ENCODE measurements around the gene TSC2.

TSC2 gene

GRCh38 chr16:2070576-2071453 is 23.0 kb downstream of the TSC2 start:
- DNase-seq (ENCODE audit: low read depth in 2 of 2) = no peak

- no peak for DNase-seq (ENCODE audit: low read depth in 2 of 2)
These were observed 23.8 kb downstream of the TSC2 start for GRCh38 chr16:2071454-2072202.

- no peak for DNase-seq (ENCODE audit: low read depth in 2 of 2)
These were observed 25.1 kb downstream of the TSC2 start for GRCh38 chr16:2072926-2073325.

DNA sequence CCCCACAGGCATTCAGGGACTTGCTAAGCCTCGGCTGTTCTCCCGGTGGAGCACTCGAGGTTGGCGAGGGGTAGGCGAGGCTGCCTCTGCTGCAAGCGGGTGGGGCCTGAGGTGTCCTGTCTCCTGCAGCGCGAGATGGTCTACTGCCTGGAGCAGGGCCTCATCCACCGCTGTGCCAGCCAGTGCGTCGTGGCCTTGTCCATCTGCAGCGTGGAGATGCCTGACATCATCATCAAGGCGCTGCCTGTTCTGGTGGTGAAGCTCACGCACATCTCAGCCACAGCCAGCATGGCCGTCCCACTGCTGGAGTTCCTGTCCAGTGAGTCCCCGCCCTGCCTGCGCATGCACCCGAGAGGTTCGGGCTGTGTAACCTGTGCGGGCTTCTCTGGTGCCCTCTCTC is 26.3 kb downstream of the TSC2 start:
- DNase-seq (ENCODE audit: low read depth in 2 of 2) = no peak

DNA sequence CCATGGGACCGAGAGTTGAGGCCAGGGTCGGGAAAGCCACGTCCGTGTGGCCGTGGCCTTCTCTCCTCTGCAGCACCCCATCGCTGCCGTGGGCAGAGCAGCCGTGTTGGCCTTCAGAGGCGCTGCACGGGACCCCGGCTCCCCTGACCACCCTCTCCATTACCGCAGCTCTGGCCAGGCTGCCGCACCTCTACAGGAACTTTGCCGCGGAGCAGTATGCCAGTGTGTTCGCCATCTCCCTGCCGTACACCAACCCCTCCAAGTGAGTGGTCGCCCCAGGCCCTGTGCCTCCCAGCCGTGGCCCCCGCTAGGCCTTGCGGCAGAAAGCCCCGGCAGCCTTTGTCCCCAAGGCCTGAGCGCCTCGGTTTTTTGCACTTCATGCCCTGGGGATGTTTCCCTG is 27.8 kb downstream of the TSC2 start:
- DNase-seq (ENCODE audit: low read depth in 2 of 2) = no peak

- no peak for DNase-seq (ENCODE audit: low read depth in 2 of 2)
These were observed 28.5 kb downstream of the TSC2 start for GRCh38 chr16:2076072-2076865.

- DNase-seq (ENCODE audit: low read depth in 2 of 2) = no peak
These were observed 29.2 kb downstream of the TSC2 start for GRCh38 chr16:2077016-2077415.

DNA sequence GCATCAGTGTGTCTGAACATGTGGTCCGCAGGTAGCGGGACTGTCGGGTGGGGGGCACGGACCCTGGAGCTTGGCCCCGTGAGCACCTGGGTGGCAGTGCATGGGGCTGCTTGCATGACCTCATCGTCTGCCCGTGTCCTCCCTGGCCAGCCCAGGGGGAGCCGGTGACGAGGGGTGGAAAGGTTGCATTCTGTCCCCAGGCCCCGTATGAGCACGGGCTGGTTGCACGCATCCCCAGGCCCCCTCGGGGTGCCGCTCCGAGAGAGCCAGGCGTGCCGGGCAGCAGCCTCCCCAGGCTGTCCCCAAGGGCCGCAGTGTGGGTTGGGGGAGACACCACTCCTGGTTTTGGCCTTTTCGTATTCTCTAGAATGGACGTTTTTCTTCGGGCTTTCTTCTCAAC is 29.9 kb downstream of the TSC2 start:
- no peak for DNase-seq (ENCODE audit: low read depth in 2 of 2)

DNA sequence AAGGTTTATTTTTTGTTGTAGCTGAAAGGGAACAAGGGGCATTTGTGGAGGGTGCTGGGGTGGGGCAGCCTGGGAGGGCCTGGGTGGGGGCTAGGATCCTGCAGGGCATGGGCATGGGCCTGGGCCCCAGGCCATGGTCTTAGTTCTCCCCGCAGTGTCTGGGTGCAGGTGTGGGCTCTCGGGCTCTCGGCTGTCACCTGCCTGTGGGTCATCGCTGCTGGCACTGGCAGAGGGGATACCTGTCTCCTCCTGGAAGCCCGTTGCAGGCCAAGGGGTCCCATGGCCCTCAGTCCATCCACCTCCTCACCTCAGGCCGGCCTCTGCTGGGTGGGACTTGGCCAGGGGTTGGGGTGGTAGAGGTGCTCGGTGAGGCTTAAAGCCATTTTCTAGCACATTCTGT is 30.3 kb downstream of the TSC2 start:
- no peak for DNase-seq (ENCODE audit: low read depth in 2 of 2)

GRCh38 chr16:2078691-2079090 is 30.9 kb downstream of the TSC2 start:
- no peak for DNase-seq (ENCODE audit: low read depth in 2 of 2)

- DNase-seq (ENCODE audit: low read depth in 2 of 2) = no peak
These were observed 31.6 kb downstream of the TSC2 start for GRCh38 chr16:2079311-2079800.

DNA sequence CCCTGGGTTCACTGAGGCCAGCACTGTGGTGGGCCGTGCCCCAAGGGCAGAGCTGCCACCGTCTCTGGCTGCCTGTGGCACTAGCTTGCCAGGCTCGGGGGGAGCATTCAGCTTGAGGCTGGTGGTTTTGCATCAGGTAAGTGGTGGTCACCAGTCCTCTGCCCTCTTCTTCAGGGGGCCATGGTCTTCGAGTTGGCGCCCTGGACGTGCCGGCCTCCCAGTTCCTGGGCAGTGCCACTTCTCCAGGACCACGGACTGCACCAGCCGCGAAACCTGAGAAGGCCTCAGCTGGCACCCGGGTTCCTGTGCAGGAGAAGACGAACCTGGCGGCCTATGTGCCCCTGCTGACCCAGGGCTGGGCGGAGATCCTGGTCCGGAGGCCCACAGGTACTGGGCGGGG is 32.2 kb downstream of the TSC2 start:
- no peak for DNase-seq (ENCODE audit: low read depth in 2 of 2)

DNA sequence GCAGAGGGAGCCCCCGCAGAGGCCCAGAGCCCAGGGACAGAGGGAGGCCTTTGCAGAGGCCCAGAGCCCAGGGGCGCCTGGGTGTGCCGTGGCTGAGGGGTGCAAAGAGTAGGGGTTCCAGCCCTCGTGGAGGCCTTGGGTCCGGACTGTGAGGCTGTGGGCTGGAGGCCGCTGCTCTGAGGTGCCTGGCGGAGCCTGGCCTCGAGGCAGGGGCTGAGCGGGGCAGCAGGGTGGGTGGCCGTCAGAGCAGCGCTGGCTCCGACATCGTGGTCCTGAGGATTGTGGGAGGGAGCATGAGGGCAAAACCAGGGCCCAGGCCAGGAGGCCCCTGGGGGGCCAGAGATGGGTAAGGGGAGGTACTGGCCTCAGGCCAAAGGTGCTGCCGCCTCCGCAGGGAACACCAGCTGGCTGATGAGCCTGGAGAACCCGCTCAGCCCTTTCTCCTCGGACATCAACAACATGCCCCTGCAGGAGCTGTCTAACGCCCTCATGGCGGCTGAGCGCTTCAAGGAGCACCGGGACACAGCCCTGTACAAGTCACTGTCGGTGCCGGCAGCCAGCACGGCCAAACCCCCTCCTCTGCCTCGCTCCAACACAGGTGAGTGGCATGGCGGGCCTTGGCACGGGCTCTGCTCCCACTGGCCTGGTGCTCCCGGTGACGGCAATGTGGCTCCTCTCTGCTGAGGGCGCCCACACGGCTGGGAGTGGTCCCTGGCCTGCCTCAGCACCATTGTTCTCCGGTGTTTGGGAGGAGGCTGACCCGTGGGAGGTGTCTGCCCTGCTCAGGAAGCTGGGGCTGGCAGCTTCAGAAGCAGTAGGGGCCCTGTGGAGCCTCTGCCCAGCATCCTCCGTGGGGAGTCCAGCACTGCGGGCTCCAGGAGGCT is 33.7 kb downstream of the TSC2 start:
- no peak for DNase-seq (ENCODE audit: low read depth in 2 of 2)

GRCh38 chr16:2082171-2082982 is 34.6 kb downstream of the TSC2 start:
- no peak for DNase-seq (ENCODE audit: low read depth in 2 of 2)

- DNase-seq (ENCODE audit: low read depth in 2 of 2) = no peak
These were observed 35.2 kb downstream of the TSC2 start for GRCh38 chr16:2082983-2083364.

DNA sequence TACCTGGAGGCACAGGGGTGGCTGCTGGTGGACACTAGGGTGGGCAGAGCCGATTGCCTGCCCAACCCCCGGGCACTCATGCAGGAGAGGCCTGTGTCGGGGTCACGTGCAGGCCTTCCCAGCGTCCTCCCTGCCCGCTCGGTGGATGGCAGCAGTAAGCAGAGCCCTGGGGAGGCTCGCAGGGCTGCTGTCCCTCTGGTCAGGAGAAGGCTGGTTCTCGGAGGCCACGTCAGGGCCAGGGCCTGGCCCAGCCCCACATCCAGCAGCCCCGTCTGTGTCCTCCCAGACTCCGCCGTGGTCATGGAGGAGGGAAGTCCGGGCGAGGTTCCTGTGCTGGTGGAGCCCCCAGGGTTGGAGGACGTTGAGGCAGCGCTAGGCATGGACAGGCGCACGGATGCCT is 35.6 kb downstream of the TSC2 start:
- DNase-seq (ENCODE audit: low read depth in 2 of 2) = no peak

DNA sequence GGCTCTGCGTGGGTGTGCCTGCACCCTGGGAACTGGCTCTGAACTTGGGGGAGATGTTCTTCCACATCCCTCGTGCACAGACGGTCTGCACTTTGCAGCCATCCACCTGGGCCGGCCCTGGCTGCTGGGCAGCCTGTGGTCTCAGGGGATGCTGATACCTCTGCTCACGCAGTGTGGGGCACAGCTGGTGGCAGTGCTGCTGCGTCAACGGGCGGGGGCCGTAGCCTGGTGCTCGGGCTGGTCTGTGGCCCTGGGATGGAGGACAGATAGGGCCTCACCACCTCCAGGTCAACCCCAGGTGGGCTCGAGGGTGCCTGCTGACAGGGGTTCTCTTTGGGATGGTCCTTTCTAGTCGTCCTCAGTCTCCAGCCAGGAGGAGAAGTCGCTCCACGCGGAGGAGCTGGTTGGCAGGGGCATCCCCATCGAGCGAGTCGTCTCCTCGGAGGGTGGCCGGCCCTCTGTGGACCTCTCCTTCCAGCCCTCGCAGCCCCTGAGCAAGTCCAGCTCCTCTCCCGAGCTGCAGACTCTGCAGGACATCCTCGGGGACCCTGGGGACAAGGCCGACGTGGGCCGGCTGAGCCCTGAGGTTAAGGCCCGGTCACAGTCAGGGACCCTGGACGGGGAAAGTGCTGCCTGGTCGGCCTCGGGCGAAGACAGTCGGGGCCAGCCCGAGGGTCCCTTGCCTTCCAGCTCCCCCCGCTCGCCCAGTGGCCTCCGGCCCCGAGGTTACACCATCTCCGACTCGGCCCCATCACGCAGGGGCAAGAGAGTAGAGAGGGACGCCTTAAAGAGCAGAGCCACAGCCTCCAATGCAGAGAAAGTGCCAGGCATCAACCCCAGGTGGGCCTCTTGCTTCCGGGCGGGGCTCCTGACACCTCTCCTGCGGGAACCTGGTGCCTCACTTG is 36.3 kb downstream of the TSC2 start:
- no peak for DNase-seq (ENCODE audit: low read depth in 2 of 2)

GRCh38 chr16:2084895-2085625 is 37.3 kb downstream of the TSC2 start:
- DNase-seq (ENCODE audit: low read depth in 2 of 2) = no peak

DNA sequence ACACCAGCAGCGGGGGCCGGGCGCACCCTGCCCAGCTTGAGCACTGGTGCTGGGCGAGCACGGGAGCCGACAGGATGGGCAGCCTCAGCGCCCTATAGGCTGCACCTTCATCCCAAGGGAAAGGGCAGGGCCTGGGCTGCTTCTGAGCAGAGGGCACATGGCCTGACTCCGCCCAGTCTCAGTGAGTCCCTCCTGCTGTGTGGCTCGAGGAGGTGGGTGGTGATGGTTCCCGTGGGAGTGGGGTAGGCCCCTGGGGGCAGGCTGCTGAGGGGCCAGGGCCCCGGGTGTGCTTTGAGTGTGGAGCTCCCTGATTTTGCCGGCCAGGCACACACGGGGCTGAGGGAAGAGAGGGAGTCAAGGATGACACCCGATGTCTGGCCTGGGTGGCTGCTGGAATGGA is 37.9 kb downstream of the TSC2 start:
- no peak for DNase-seq (ENCODE audit: low read depth in 2 of 2)
